ENCODE measurements around the gene PRAME.

DNA sequence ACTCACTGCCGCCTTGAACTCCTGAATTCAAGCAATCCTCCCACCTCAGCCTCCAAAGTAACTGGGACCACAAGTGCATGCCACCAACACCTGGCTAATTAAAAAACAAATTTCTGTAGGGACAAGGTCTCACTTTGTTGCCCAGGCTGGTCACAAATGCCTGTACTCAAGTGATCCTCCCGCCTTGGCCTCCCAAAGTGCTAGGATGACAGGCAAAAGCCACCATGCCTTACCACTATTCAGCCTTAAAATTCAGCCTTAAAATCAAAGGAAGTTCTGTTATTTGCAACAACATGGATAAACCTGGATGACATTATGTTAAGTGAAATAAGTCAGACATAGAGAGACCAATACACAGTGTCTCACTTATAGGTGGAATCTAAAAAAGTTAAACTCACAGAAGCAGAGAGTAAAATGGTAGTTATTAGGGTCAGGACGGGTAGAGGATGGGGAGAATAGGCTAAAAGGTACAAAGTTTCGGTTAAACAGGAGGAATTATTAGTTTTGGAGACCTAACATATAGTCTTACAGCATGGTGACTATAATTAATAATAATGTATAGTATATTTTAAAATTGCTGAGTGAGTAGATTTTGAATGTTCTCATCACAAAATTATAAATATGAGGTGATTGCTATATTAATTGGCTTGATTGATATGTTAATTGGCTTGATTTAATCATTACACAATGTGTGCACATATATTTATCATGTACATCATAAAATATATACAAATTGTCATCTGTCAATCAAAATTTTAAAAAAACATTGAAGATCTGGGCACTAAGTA lies 32.7 kb downstream of the PRAME start:
- no peak for TF ChIP-seq EZH2 (IDR thresholded peaks at IDR 0.05; ENCODE audit: borderline replicate concordance)
- no peak for TF ChIP-seq CTCF (IDR thresholded peaks at IDR 0.05; ENCODE audit: poor library complexity)

Measured in hepatocyte (in vitro differentiated cells).